Neural progenitor cell (in vitro differentiated cells): ENCODE measurements around the gene ACP4. TPM values are rescaled to one million over a fixed set of nuclear protein-coding genes. Genes with fewer than 3 reads are reported as not detected.
A peak's percentile ranks its signal among the peaks of the same experiment; 100 is the strongest.
"Not testable (repeated sequence)": the region's sequence is repeated elsewhere in the genome, so short reads cannot be mapped to it uniquely, and the experiment has no call there.

Experiments used
- DNase-seq: peaks from one replicate; pipeline ENCODE4 v3.0.0-alpha.2; 2016; ENCODE audit warnings: low spot score
- H2AFZ ChIP-seq: fragments of 200-600 bp; sonication (generic); replicated peaks from 2 replicates; pipeline ENCODE4 v1.6.1; 2016; ENCODE audit warnings: antibody characterized with exemption
- H3F3A ChIP-seq: fragments of 200-600 bp; sonication (generic); 2 replicates; pipeline ENCODE4 v1.6.1; 2016; ENCODE audit warnings: antibody characterized with exemption, low read depth
- H3K27ac ChIP-seq: fragments of 200-600 bp; sonication (generic); 2 replicates; pipeline ENCODE4 v1.5.1; 2016; ENCODE audit warnings: mild to moderate bottlenecking
- H3K27me3 ChIP-seq: fragments of 200-600 bp; sonication (generic); 2 replicates; pipeline ENCODE4 v1.6.1; 2016; ENCODE audit warnings: mild to moderate bottlenecking, moderate library complexity
- H3K36me3 ChIP-seq: fragments of 200-600 bp; sonication (generic); 2 replicates; pipeline ENCODE4 v1.5.1; 2016
- H3K4me1 ChIP-seq: fragments of 200-600 bp; sonication (generic); 2 replicates; pipeline ENCODE4 v1.6.1; 2016; ENCODE audit warnings: mixed run types
- H3K4me2 ChIP-seq: fragments of 200-600 bp; sonication (generic); 2 replicates; pipeline ENCODE4 v1.6.1; 2016
- H3K4me3 ChIP-seq: fragments of 200-600 bp; sonication (generic); 2 replicates; pipeline ENCODE4 v1.5.1; 2016
- H3K79me2 ChIP-seq: fragments of 200-600 bp; sonication (generic); 2 replicates; pipeline ENCODE4 v1.6.1; 2016; ENCODE audit warnings: low read depth
- H3K9ac ChIP-seq: fragments of 200-600 bp; sonication (generic); 2 replicates; pipeline ENCODE4 v1.6.1; 2016
- H3K9me3 ChIP-seq: fragments of 200-600 bp; sonication (generic); 2 replicates; pipeline ENCODE4 v1.5.1; 2016; ENCODE audit warnings: low read depth
- H4K20me1 ChIP-seq: fragments of 200-600 bp; sonication (generic); 2 replicates; pipeline ENCODE4 v1.6.1; 2016; ENCODE audit warnings: low read depth
- H3K27ac Mint-ChIP-seq: 3 replicates; pipeline ENCODE4 v1.8.0; 2021; ENCODE audit warnings: mixed read lengths
- H3K27me3 Mint-ChIP-seq: 2 replicates; pipeline ENCODE4 v1.8.0; 2022; ENCODE audit warnings: low read depth, mild to moderate bottlenecking, inconsistent platforms, moderate library complexity, mixed read lengths; ENCODE audit not compliant: insufficient read depth
- H3K36me3 Mint-ChIP-seq: 3 replicates; pipeline ENCODE4 v1.8.0; 2021; ENCODE audit warnings: mixed read lengths
- H3K4me1 Mint-ChIP-seq: 3 replicates; pipeline ENCODE4 v1.8.0; 2021; ENCODE audit warnings: mixed read lengths
- H3K4me3 Mint-ChIP-seq: 3 replicates; pipeline ENCODE4 v1.8.0; 2021; ENCODE audit warnings: mild to moderate bottlenecking, moderate library complexity, mixed read lengths
- H3K9me3 Mint-ChIP-seq: 3 replicates; pipeline ENCODE4 v1.8.0; 2020; ENCODE audit warnings: mixed read lengths
- EZH2 ChIP-seq: fragments of 200-600 bp; sonication (generic); IDR thresholded peaks from 2 replicates; pipeline ENCODE4 v1.6.1; 2017; ENCODE audit warnings: antibody characterized with exemption, mild to moderate bottlenecking, moderate library complexity
- EZH2phosphoT487 ChIP-seq: fragments of 200-600 bp; sonication (generic); IDR thresholded peaks from 2 replicates; pipeline ENCODE4 v1.6.1; 2017; ENCODE audit warnings: antibody characterized with exemption
- total RNA-seq: library from RNA; depleted of rRNA; stranded (reverse); fragments of >200 nt; gene quantifications from 2 replicates; pipeline ENCODE4 v1.2.3, GENCODE V29; 2015; ENCODE audit warnings: low replicate concordance
- TF ChIP-seq, protein P1 (sequence below): fragments of 200-600 bp; sonication (generic); IDR thresholded peaks from 2 replicates; pipeline ENCODE4 v1.5.1; 2017; ENCODE audit warnings: antibody characterized with exemption, mild to moderate bottlenecking

Gene ACP4
- total RNA-seq, 1 donor from 2014 or later: not detected

- Mint-ChIP-seq H3K36me3 (peaks cover 14% of the 10 kb centered on the region), H3K27ac (peak overlapping the region; percentile 100), H3K4me1 (peaks cover 38% of the 10 kb centered on the region), H3K4me3 (peak overlapping the region; percentile 99), H3K27me3 (peaks cover 17% of the 10 kb centered on the region), H3K9me3 (no peaks in the 10 kb centered on the region)
- peaks cover 27% of the 10 kb centered on the region for H3F3A ChIP-seq
- H3K9ac ChIP-seq: peak overlapping the region; percentile 99
- H2AFZ ChIP-seq: peak overlapping the region; percentile 90
- H3K79me2 ChIP-seq: peaks cover 53% of the 10 kb centered on the region
- peaks cover 7% of the 10 kb centered on the region for H3K36me3 ChIP-seq
- peak overlapping the region; percentile 98 for H3K4me3 ChIP-seq
- H4K20me1 ChIP-seq: peaks cover 50% of the 10 kb centered on the region
- H3K27ac ChIP-seq: peak overlapping the region; percentile 100
- peaks cover 7% of the 10 kb centered on the region for H3K4me1 ChIP-seq
- H3K9me3 ChIP-seq: no peaks in the 10 kb centered on the region
- DNase-seq: peak; percentile 83
- peak overlapping the region; percentile 95 for H3K4me2 ChIP-seq
- no peak for TF ChIP-seq EZH2
- TF ChIP-seq, protein P1, sequence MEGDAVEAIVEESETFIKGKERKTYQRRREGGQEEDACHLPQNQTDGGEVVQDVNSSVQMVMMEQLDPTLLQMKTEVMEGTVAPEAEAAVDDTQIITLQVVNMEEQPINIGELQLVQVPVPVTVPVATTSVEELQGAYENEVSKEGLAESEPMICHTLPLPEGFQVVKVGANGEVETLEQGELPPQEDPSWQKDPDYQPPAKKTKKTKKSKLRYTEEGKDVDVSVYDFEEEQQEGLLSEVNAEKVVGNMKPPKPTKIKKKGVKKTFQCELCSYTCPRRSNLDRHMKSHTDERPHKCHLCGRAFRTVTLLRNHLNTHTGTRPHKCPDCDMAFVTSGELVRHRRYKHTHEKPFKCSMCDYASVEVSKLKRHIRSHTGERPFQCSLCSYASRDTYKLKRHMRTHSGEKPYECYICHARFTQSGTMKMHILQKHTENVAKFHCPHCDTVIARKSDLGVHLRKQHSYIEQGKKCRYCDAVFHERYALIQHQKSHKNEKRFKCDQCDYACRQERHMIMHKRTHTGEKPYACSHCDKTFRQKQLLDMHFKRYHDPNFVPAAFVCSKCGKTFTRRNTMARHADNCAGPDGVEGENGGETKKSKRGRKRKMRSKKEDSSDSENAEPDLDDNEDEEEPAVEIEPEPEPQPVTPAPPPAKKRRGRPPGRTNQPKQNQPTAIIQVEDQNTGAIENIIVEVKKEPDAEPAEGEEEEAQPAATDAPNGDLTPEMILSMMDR: no peak
- TF ChIP-seq EZH2phosphoT487: no peak
- peaks cover 20% of the 10 kb centered on the region for H3K27me3 ChIP-seq
Observed at GRCh38 chr19:50803633-50804419, 13.6 kb downstream of the ACP4 start.

- H3K4me1 ChIP-seq: peaks cover 7% of the 10 kb centered on the region
- peaks cover 28% of the 10 kb centered on the region for H3K27me3 ChIP-seq
- Mint-ChIP-seq H3K9me3 (no peaks in the 10 kb centered on the region), H3K4me3 (peak overlapping the region; percentile 99), H3K27ac (peak overlapping the region; percentile 100), H3K4me1 (peaks cover 38% of the 10 kb centered on the region), H3K27me3 (peaks cover 17% of the 10 kb centered on the region), H3K36me3 (peaks cover 14% of the 10 kb centered on the region)
- TF ChIP-seq, protein P1: no peak
- no peak for TF ChIP-seq EZH2phosphoT487
- no peak for TF ChIP-seq EZH2
- peak overlapping the region; percentile 95 for H3K4me2 ChIP-seq
- H4K20me1 ChIP-seq: peaks cover 42% of the 10 kb centered on the region
- peaks cover 45% of the 10 kb centered on the region for H3K79me2 ChIP-seq
- H3K27ac ChIP-seq: peak overlapping the region; percentile 100
- DNase-seq: peak; percentile 99
- no peaks in the 10 kb centered on the region for H3K9me3 ChIP-seq
- H3K36me3 ChIP-seq: peaks cover 7% of the 10 kb centered on the region
- peaks cover 24% of the 10 kb centered on the region for H3F3A ChIP-seq
- H2AFZ ChIP-seq: peak overlapping the region; percentile 90
- peak overlapping the region; percentile 98 for H3K4me3 ChIP-seq
- H3K9ac ChIP-seq: peak overlapping the region; percentile 99
Observed at GRCh38 chr19:50804420-50805272, 14.4 kb downstream of the ACP4 start.

GRCh38 chr19:50808856-50809255 is 18.6 kb downstream of the ACP4 start:
- no peaks in the 10 kb centered on the region for H3K4me1 ChIP-seq
- H3K4me2 ChIP-seq: no peak overlapping the region
- peaks cover 6% of the 10 kb centered on the region for H3K79me2 ChIP-seq
- no peak for DNase-seq
- H2AFZ ChIP-seq: no peak overlapping the region
- H3K36me3 ChIP-seq: no peaks in the 10 kb centered on the region
- H3K4me3 Mint-ChIP-seq: no peak overlapping the region
- peaks cover 49% of the 10 kb centered on the region for H3K27me3 ChIP-seq
- H3K9me3 Mint-ChIP-seq: peaks cover 5% of the 10 kb centered on the region
- no peaks in the 10 kb centered on the region for H3K36me3 Mint-ChIP-seq
- peaks cover 1% of the 10 kb centered on the region for H4K20me1 ChIP-seq
- H3K4me3 ChIP-seq: no peak overlapping the region
- no peak overlapping the region for H3K9ac ChIP-seq
- H3F3A ChIP-seq: peaks cover 8% of the 10 kb centered on the region
- no peak overlapping the region for H3K27ac Mint-ChIP-seq
- H3K9me3 ChIP-seq: no peaks in the 10 kb centered on the region
- TF ChIP-seq, protein P1: no peak
- no peak for TF ChIP-seq EZH2
- no peak for TF ChIP-seq EZH2phosphoT487
- peaks cover 21% of the 10 kb centered on the region for H3K27me3 Mint-ChIP-seq
- H3K4me1 Mint-ChIP-seq: peaks cover 12% of the 10 kb centered on the region
- no peak overlapping the region for H3K27ac ChIP-seq

- not testable (repeated sequence) for H3K36me3 Mint-ChIP-seq
Observed at GRCh38 chr19:50811622-50812238, 21.5 kb downstream of the ACP4 start.

More at GRCh38 chr19:50811622-50812238, 21.5 kb downstream of the ACP4 start:
- DNase-seq, H3K4me3 Mint-ChIP-seq, H3K4me3 ChIP-seq, H3K9ac ChIP-seq, H3K4me1 Mint-ChIP-seq, H3K27ac Mint-ChIP-seq, H4K20me1 ChIP-seq, H3K27ac ChIP-seq, H3K4me1 ChIP-seq, H3K9me3 ChIP-seq, H3K4me2 ChIP-seq, H3F3A ChIP-seq, H3K79me2 ChIP-seq, H2AFZ ChIP-seq, H3K36me3 ChIP-seq, H3K9me3 Mint-ChIP-seq: not testable (repeated sequence)
- peaks cover 66% of the 10 kb centered on the region for H3K27me3 ChIP-seq
- H3K27me3 Mint-ChIP-seq: peaks cover 23% of the 10 kb centered on the region
